ENCODE results near the gene POLR3E. TPM values are rescaled to one million over a fixed set of nuclear protein-coding genes. Genes with fewer than 3 reads are reported as not detected.

The POLR3E gene
- polyA plus RNA-seq, 1 donor (not counting 4 experiments of a cell fraction or from before 2014, with no cell fraction given), result 74.0 TPM

GRCh38 chr16:22372882-22373661, 75.9 kb downstream of the POLR3E start:
- FAIRE-seq (no peak), DNase-seq (ENCODE audit: low read depth, low spot score) (no peak)
- H3K4me2 ChIP-seq (ENCODE audit: control insufficient read depth, extremely low read depth, insufficient read depth, low read depth, low read length), result peak overlapping the region; percentile 100
- peaks cover 1 to 8% of the 10 kb centered on the region in 2 experiments for H3K36me3 ChIP-seq (ENCODE audit: control insufficient read depth in 2 of 2, extremely low read depth in 1 of 2, insufficient read depth in 2 of 2, low read length in 2 of 2)
- H3K4me3 ChIP-seq (ENCODE audit: control insufficient read depth in 2 of 3, extremely low read depth in 1 of 3, insufficient read depth in 2 of 3, low read depth in 1 of 3, low read length in 3 of 3), result peak overlapping the region; percentile 61 to 97 (median 97)
- peak overlapping the region; percentile 85 for H3K9ac ChIP-seq (ENCODE audit: control insufficient read depth, extremely low read depth, insufficient read depth, low read length)
- peaks cover 2% of the 10 kb centered on the region for H3K9me1 ChIP-seq (ENCODE audit: control insufficient read depth, extremely low read depth, insufficient read depth, low read length)
- H2AFZ ChIP-seq (ENCODE audit: control insufficient read depth, low read length), result no peak overlapping the region
- H3K9me3 ChIP-seq (ENCODE audit: control insufficient read depth, low read depth, low read length), result no peaks in the 10 kb centered on the region
- dilution Hi-C loops (cut with MboI; ENCODE audit: extremely low pct_ligation_motif_present, low sequenced_read_pairs), result no loop called here
- H3K27ac ChIP-seq (ENCODE audit: control insufficient read depth, insufficient read depth, low read length), result peak overlapping the region; percentile 79
- H3K4me1 ChIP-seq (ENCODE audit: control insufficient read depth, extremely low read depth, insufficient read depth, low read length), result peaks cover 52% of the 10 kb centered on the region
- TF ChIP-seq CTCF (optimal IDR thresholded peaks at IDR 0.05 in 1 of 3, IDR thresholded peaks at IDR 0.05 in 1 of 3, conservative IDR thresholded peaks at IDR 0.05 in 1 of 3; ENCODE audit: extremely low read depth in 1 of 3, insufficient read depth in 2 of 3, low read length in 3 of 3) (no peak), EZH2 (IDR thresholded peaks at IDR 0.05; ENCODE audit: low read length) (no peak)
- peaks cover 62% of the 10 kb centered on the region for H3K79me2 ChIP-seq (ENCODE audit: control insufficient read depth, insufficient read depth, low read length)
- peaks cover 7% of the 10 kb centered on the region for H4K20me1 ChIP-seq (ENCODE audit: control insufficient read depth, extremely low read depth, insufficient read depth, low read length)
- H3K27me3 ChIP-seq (ENCODE audit: control insufficient read depth, extremely low read depth, insufficient read depth, low read length), result no peaks in the 10 kb centered on the region

GRCh38 chr16:22373662-22374310, 76.6 kb downstream of the POLR3E start:
- H2AFZ ChIP-seq (ENCODE audit: control insufficient read depth, low read length), result peak overlapping the region; percentile 30
- peaks cover 47% of the 10 kb centered on the region for H3K4me1 ChIP-seq (ENCODE audit: control insufficient read depth, extremely low read depth, insufficient read depth, low read length)
- no peaks in the 10 kb centered on the region for H3K9me3 ChIP-seq (ENCODE audit: control insufficient read depth, low read depth, low read length)
- peak overlapping the region; percentile 85 for H3K9ac ChIP-seq (ENCODE audit: control insufficient read depth, extremely low read depth, insufficient read depth, low read length)
- no peak for FAIRE-seq
- peak overlapping the region; percentile 100 for H3K4me2 ChIP-seq (ENCODE audit: control insufficient read depth, extremely low read depth, insufficient read depth, low read depth, low read length)
- H3K27ac ChIP-seq (ENCODE audit: control insufficient read depth, insufficient read depth, low read length), result peak overlapping the region; percentile 79
- H3K36me3 ChIP-seq (ENCODE audit: control insufficient read depth in 2 of 2, extremely low read depth in 1 of 2, insufficient read depth in 2 of 2, low read length in 2 of 2), result peaks cover 0 to 8% of the 10 kb centered on the region in 2 experiments
- dilution Hi-C loops (cut with MboI; ENCODE audit: extremely low pct_ligation_motif_present, low sequenced_read_pairs), result no loop called here
- no peak for DNase-seq (ENCODE audit: low read depth, low spot score)
- H3K4me3 ChIP-seq (ENCODE audit: control insufficient read depth in 2 of 3, extremely low read depth in 1 of 3, insufficient read depth in 2 of 3, low read depth in 1 of 3, low read length in 3 of 3), result peak overlapping the region; percentile 61 to 97 (median 97)
- peaks cover 2% of the 10 kb centered on the region for H3K9me1 ChIP-seq (ENCODE audit: control insufficient read depth, extremely low read depth, insufficient read depth, low read length)
- H4K20me1 ChIP-seq (ENCODE audit: control insufficient read depth, extremely low read depth, insufficient read depth, low read length), result peaks cover 7% of the 10 kb centered on the region
- TF ChIP-seq EZH2 (IDR thresholded peaks at IDR 0.05; ENCODE audit: low read length), result no peak
- TF ChIP-seq CTCF (optimal IDR thresholded peaks at IDR 0.05 in 1 of 3, IDR thresholded peaks at IDR 0.05 in 1 of 3, conservative IDR thresholded peaks at IDR 0.05 in 1 of 3; ENCODE audit: extremely low read depth in 1 of 3, insufficient read depth in 2 of 3, low read length in 3 of 3), result no peak
- no peaks in the 10 kb centered on the region for H3K27me3 ChIP-seq (ENCODE audit: control insufficient read depth, extremely low read depth, insufficient read depth, low read length)
- H3K79me2 ChIP-seq (ENCODE audit: control insufficient read depth, insufficient read depth, low read length), result peaks cover 55% of the 10 kb centered on the region
